Glomerular endothelial cell (primary cell): ENCODE measurements around the gene COL2A1. TPM values are rescaled to one million over a fixed set of nuclear protein-coding genes. Genes with fewer than 3 reads are reported as not detected.

Source experiments
- DNase-seq: peaks from one replicate; pipeline ENCODE4 v3.0.0-alpha.2; 2011; ENCODE audit warnings: low read depth, low spot score; ENCODE audit errors: extremely low read depth
- total RNA-seq: library from RNA; depleted of rRNA; stranded (reverse); fragments of >200 nt; gene quantifications from 2 replicates; pipeline ENCODE4 v1.2.3, GENCODE V29; 2015

COL2A1 gene
- total RNA-seq, 1 donor from 2014 or later, result not detected

- DNase-seq, result no peak
These were observed 53.3 kb downstream of the COL2A1 start for GRCh38 chr12:47950856-47951468.

GRCh38 chr12:47949441-47950341, 54.6 kb downstream of the COL2A1 start:
- DNase-seq, result peak; percentile 27

- no peak for DNase-seq
These were observed 56.9 kb downstream of the COL2A1 start for GRCh38 chr12:47947341-47947740.

GRCh38 chr12:47946413-47947323, 57.6 kb downstream of the COL2A1 start:
- DNase-seq, result no peak

GRCh38 chr12:47945341-47945728, 58.9 kb downstream of the COL2A1 start:
- no peak for DNase-seq

GRCh38 chr12:47944685-47945340, 59.5 kb downstream of the COL2A1 start:
- no peak for DNase-seq

- DNase-seq, result no peak
These were observed 60.5 kb downstream of the COL2A1 start for GRCh38 chr12:47943623-47944340.

GRCh38 chr12:47942614-47943225, 61.6 kb downstream of the COL2A1 start:
- DNase-seq, result no peak

- no peak for DNase-seq
These were observed 62.2 kb downstream of the COL2A1 start for GRCh38 chr12:47941871-47942613.

GRCh38 chr12:47941475-47941780, 62.8 kb downstream of the COL2A1 start:
- no peak for DNase-seq

- DNase-seq, result no peak
These were observed 63.4 kb downstream of the COL2A1 start for GRCh38 chr12:47940773-47941474.

- DNase-seq, result no peak
These were observed 65.2 kb downstream of the COL2A1 start for GRCh38 chr12:47939009-47939601.

- no peak for DNase-seq
These were observed 65.7 kb downstream of the COL2A1 start for GRCh38 chr12:47938594-47938993.

GRCh38 chr12:47938093-47938492, 66.2 kb downstream of the COL2A1 start:
- DNase-seq, result no peak

- no peak for DNase-seq
These were observed 69.1 kb downstream of the COL2A1 start for GRCh38 chr12:47935184-47935583.

- DNase-seq, result no peak
These were observed 73.1 kb downstream of the COL2A1 start for GRCh38 chr12:47931187-47931586.

- no peak for DNase-seq
These were observed 73.6 kb downstream of the COL2A1 start for GRCh38 chr12:47930634-47931033.

- DNase-seq, result no peak
These were observed 76.9 kb downstream of the COL2A1 start for GRCh38 chr12:47927346-47927745.
